NK-92 (cell line): Measurements from ENCODE around the gene CHSY1.

Source experiments
- DNase-seq: peaks from one replicate; lab custom pipeline; 2025; ENCODE audit not compliant: unreplicated experiment; lab: John Stamatoyannopoulos, UW

CHSY1 gene

DNA sequence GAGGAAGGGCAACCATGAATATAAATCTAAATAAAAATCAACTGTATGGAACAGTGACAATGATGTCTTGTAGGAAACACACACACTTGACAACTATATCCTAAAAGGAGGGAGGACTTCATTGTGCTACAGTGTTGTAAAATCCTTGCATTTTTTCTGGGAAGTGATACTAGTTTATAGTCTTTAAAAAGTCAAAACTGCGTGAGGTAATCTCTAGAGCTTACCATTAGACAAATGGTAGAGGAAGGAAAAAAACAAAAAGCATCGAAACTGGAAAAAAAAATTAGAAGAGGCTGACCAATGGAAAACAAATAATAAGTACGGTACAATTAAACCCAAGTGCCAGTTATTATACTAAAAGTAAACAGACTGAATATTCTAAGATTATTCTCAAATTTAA lies 38.7 kb downstream of the CHSY1 start:
- no peak for DNase-seq

- no peak for DNase-seq
Measured at GRCh38 chr15:101211897-101212296, 40.0 kb downstream of the CHSY1 start.

- DNase-seq = no peak
Measured at GRCh38 chr15:101210466-101210865, 41.4 kb downstream of the CHSY1 start.

GRCh38 chr15:101210058-101210457 lies 41.8 kb downstream of the CHSY1 start:
- DNase-seq = no peak

DNA sequence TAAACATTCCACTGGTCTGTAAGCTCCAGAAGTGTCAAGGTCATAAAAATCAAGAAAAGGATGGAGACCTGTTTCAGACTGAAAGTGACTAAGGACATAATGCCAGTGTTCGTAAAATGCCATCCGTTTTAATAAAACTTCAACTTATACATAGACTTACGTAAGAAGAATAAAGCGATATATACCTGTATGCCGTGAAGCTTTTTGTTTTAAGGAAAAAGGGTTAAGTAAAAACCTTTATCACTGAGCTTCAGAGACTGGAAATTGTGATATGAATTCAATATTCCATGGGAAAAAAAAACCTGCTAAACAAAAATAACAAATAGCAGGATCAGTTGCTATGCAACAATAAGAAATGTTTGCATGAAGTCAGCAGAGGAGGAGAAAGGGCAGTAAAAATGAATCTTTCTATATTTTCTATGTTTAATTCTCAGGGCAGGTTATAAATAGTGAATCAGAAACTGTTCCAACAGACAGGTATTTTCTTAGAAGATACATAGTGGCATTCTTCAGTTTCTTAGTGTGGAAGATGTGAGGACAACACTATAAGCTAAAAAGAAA lies 42.5 kb downstream of the CHSY1 start:
- DNase-seq = no peak

GRCh38 chr15:101207867-101208288 lies 44.0 kb downstream of the CHSY1 start:
- no peak for DNase-seq

DNA sequence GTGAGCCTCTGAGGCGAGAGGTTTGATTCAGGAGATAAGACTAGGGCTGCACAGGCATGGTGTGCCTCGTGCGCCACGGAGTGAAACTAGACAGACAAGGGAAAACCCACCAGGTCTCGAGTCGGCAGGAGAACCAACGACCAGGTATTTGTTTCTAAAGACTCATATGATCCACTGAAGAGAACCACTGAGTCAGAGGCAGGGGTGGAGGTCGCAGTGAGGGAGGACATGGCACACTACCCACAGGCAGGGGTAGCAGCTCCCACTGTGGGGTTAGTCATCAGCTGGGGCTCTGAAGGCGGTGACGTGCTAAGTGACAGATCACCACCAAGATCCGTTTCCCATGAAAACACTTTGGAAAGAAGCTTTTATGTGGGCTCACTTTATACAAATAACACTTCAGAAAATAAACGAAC lies 45.7 kb downstream of the CHSY1 start:
- DNase-seq = no peak

- no peak for DNase-seq
Measured at GRCh38 chr15:101204739-101205535, 46.9 kb downstream of the CHSY1 start.

DNA sequence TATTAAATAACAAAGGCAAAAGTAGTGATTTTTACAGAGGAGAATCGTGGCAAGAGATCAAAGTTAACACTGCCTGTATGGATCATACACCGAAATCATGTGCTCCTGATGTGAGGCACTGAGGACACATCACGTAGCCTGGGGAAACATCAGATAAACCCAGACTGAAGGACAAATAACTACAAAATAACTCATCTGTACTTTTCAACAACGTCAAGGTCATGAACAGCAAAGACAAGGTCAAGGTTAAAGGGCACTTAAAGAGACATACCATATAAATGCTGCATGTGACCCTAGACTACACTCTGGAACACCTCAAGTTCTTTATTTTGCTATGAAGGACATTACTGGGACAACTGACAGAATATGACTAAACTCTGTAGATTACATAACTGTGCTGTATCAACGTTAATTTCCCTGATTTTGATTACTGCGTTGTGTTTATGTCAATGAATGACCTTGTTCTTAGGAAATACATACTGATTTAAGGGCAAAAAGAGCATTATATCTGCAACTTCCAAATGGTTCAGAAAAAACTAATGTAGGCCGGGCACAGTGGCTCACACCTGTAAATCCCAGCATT lies 48.1 kb downstream of the CHSY1 start:
- DNase-seq = no peak

DNA sequence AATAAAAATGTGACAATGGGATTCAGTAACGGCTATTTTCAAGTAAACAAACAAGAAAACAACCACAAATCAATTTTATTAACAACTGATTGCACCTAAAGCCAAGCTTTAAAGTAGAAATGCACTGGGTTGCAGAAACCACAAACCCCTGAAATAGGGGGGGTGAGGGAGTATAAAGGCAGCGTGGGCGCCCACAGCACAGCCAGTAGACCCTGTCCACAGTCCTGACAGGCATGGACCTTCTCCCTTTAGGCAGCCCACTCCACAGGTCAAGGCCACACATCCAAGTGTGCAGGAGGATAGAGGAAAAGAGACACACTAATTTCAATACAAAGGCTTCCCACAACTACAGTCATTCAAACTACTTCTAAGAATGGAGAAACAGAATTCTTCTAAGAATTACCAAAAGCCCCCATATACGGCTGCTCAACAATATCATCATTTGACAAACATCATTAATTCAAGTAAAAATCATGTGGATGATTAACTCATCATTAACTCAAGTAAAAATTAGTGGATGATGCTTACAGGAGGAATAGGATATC lies 48.7 kb downstream of the CHSY1 start:
- no peak for DNase-seq

DNA sequence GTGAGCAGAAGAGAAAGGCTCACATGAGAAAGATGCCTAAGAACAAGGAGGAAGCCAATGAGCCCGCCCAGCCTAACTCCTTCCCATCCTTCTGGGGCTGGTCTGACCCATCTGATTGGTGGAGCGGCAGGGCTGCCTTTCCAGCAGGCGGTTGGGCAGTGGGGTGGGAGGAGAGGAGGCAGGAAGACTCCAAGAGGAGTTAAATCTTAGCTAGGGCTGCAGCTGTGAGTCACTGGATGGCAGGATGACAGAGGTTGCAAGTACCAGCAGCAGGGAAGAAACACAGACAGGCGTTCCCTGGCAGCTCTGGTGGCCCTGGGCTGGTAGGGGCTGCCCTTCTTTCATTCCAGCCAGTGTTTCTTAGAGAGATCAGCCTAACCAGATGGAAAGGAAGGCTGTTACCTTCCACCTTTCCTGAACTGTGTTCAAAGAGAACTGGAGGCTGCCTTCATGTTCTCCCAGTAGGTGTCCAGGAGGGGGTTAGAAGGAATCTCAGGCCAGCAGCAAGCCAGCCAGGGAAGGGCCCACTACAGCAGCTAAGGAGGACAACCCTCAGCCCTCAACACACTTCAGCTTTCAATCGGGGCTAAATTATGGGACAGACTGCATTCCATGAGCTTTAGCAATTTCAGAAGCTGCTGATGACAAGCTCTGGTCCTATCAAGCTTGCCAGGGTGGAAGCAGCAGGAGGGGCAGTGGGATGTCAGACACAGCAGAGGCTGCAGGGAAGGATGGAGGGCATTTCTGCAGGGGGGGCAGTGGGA lies 50.3 kb downstream of the CHSY1 start:
- no peak for DNase-seq

GRCh38 chr15:101200181-101200580 lies 51.7 kb downstream of the CHSY1 start:
- no peak for DNase-seq

DNA sequence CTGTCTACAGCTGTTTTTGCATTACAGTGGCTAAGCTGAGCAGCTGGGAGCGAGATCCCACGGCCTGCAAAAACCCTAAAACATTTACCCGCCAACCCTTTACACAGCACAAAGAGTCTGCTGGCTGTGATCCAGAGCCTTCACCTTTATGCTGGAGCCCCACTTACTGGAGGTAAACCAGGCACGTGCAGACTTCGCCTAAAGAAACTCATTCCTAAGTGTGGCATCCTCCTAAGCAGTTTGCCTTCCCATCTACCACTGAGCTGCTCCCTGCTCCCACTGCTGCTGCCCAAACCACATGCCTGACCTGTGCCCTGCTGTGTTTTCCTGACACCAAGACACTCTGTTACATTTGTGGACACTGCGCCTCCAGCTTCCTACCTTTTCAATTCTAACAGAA lies 53.0 kb downstream of the CHSY1 start:
- DNase-seq = no peak

DNA sequence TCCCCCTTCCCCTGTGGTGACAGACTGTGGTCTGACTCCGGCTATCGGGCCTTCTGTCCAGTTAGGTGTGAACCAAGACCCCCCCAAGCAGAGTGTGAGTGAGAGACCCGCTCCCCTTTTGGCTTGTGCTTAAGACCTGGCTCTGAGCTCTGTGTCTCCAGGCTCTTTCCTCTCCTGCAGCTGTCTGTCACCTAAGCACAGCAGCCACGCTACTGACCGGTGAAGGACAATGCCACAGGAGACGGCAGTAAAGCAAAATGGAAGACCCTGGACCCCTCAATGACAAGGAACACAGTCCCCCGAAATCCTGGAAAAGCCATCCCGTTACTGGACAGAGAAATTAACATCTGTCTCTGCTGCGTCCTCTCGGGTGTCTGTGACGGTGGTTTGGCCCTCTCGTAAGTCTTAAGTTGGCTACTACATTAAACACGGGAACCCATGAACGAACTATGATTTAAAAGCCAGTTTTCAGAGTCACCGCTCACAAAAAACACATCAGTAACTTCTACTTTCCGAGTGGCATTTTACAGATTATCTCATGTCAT lies 53.7 kb downstream of the CHSY1 start:
- DNase-seq = no peak

- no peak for DNase-seq
Measured at GRCh38 chr15:101194546-101195125, 57.2 kb downstream of the CHSY1 start.

GRCh38 chr15:101193806-101194545 lies 57.9 kb downstream of the CHSY1 start:
- no peak for DNase-seq

- DNase-seq = no peak
Measured at GRCh38 chr15:101193120-101193644, 58.7 kb downstream of the CHSY1 start.

DNA sequence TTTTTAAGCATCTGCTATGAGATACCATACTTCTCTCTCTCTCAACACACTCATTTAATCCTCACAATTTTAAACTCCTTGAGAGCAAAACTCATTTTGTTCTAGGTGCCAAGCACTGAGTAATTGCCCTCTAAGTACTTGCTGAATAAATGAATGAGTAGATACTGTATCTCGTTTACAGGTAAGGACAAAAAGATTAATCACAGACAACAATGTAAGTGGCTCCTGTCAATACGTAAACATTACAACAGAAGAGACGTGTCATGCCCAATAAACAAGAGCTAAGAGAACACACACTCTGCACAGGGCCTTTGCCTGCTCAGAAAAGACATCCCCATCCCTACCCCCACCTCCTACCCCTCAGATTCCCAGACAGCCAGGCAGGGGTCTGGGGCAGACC lies 59.8 kb downstream of the CHSY1 start:
- no peak for DNase-seq

DNA sequence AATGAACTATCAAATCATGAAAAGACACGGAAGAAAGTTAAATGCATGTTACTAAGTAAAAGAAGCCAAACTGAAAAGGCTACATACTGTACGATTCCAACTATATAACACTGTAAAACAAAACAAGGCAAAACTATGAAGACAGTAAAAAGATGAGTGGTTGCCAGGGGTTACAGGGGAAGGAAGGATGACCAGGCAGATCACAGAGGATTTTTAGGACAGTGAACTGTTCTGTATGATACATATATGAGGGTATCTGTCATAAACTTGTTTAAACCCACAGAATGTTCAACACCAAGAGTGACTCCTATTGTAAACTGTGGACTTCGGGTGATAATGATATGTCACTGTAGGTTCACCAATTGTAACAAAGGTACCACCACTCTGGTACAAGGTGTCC lies 60.6 kb downstream of the CHSY1 start:
- DNase-seq = no peak

DNA sequence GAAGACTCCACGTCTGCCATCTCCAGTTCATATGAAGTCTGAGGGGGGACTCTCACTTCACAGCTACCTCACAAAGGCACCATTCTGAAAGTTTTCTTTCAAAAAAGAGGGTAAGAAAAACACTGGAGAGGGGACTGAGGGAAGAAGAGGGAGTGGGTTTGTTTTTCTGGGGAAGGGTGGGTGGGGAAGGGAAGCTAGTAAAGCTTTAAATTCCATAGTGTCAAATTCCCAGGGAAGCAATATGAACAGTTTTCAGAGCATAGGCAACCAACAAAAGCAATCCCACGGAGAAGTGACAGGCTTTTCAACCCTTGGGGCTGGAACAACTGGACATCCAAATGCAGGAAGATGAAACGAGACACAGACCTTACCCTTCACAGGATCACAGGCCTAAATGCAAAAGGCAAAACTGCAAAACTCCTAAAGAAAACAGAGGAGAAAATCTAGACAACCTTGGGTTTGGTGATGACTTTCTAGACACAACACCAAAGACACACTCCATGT lies 61.7 kb downstream of the CHSY1 start:
- no peak for DNase-seq
